Effector CD4-positive, alpha-beta T cell (primary cell): ENCODE results near the gene ASNSD1.
"Not testable (repeated sequence)": the region's sequence is repeated elsewhere in the genome, so short reads cannot be mapped to it uniquely, and the experiment has no call there.

ENCODE experiments used
- DNase-seq: peaks from one replicate; pipeline ENCODE4 v3.0.0-alpha.2; 2020

ASNSD1 gene

GRCh38 chr2:189696223-189696622 is 35.0 kb downstream of the ASNSD1 start:
- DNase-seq: no peak

DNA sequence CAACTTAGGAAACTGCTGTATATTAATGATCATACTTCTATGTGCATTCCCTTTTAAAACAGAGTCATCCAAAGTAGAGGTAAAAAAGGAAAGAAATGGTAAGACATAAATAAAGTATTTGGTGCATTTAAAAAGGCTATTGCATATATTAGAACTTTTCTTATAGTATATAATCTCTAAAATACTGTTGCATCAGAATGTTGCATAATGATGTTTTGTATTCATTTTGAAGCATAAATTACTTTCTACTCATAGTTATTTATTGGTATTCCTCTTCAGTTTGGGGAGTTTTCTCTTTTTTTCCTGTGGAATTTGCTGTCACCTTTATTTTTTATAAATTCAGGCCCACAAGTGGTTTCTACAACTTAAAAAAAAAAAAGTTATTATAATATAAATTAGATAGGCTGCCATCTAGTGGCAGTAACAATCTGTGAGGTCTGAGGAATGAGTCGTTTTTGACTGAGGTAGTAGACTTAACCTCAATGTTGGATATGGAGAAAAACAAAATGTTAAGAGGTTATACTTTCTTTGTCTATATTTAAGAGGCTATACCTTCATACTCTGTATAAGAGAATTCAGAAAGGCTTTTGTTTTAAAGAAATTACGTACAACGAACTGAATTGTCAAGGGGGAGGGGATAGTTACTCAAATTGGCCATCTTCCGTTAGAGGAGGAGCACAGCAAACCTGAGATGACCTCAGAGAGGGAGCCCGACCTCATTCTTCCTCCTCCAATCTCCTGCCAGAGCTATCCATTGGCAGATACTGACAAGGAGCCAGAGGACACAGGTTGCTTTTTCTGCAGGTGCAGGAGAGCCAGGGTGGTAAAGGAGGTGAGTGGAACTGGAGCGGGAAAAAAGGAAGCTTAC is 37.0 kb downstream of the ASNSD1 start:
- peak; percentile 39 for DNase-seq

DNA sequence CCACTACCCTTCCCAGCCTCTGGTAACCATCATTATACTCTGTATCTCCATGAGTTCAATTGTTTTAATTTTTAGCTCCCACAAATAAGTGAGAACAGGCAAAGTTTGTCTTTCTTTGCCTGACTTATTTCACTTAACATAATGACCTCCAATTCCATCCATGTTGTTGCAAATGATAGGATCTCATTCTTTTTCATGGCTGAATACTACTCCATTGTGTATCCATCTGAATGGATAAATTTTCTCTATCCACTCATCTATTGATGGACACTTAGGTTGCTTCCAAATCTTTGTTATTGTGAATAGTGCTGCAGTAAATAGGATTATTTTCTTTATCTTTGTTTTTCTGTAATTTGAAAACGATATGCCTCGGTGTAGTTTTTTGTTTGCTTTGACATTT is 39.4 kb downstream of the ASNSD1 start:
- DNase-seq: no peak

DNA sequence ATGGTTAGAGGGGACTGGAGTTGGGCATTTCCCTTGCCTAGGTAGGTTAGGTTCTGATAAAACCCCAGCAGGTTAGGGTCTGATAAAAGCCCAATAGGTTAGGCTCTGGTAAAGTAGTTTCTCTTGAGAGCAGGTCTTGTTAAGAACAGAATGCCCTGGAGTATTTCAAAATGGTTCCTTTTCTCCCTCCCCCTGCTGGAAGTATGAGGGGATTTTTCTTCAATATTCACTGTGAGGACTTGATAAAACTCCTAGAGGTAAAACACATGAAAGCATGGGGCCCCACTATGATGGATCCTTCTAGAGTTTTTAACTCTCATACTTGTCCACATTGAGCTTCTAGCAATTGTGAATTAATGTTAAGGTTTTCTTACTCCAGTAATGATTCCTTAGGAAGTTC is 40.8 kb downstream of the ASNSD1 start:
- no peak for DNase-seq

DNA sequence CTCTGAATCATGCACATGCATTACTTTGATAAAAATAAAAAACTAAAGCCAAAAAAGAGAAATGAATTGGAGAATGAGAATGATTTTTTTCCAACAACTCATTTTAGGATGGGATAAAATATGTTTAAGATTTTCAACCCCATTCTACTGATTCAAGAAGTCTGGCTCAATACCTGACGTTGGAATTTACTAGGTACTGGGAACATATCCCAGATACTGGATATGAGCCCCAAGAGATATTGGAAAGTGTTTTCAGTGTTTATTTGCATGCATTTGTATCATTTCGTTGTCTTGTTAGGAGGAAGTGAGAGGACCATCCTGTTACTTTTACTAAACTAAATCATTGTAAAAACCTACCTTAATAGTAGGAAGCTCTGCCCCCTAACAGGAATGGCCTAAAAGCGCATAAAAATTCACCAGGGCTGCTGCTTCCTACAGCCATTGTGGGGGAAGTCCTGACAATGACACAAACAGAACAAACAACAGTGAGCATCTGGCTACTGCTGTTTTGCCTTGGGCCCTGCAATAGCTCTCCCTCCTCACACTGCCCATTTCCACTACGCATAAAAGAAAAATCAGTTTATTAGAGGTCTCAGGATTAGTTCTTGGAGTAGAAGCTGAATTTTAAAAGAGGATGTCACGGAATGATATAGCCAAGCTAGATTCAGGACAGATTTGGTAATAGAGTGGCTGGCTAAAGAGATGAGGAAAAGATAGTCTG is 48.4 kb downstream of the ASNSD1 start:
- no peak for DNase-seq

GRCh38 chr2:189717593-189717992 is 56.3 kb downstream of the ASNSD1 start:
- not testable (repeated sequence) for DNase-seq

DNA sequence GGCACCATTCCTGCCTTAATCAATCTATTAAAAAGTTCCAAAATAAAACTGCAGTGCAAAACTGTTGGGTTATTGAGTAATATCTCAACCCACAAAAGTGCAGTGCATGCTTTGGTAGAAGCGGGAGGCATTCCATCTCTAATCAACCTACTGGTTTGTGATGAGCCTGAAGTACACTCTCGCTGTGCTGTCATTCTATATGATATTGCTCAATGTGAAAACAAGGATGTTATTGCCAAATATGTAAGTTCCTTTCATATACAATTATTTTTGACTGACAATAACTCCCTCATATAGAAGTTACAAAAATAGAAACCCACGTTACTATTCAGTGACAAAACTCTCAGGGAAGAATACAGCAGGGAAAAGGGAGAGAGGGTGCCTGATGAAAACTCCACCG is 58.3 kb downstream of the ASNSD1 start:
- no peak for DNase-seq
